Measurements from ENCODE around the gene CATSPERB.

Gene CATSPERB

GRCh38 chr14:91732859-91733477 lies 1.1 kb upstream of the CATSPERB start:
- no peak for TF ChIP-seq CTCF (IDR thresholded peaks at IDR 0.05; ENCODE audit: borderline replicate concordance, insufficient read depth, low read depth, low read length)
- H3K4me3 ChIP-seq (ENCODE audit: low read depth, low read length) = no peak overlapping the region

GRCh38 chr14:91732439-91732838 lies 553 bp upstream of the CATSPERB start:
- TF ChIP-seq CTCF (IDR thresholded peaks at IDR 0.05; ENCODE audit: borderline replicate concordance, insufficient read depth, low read depth, low read length) = no peak
- no peak overlapping the region for H3K4me3 ChIP-seq (ENCODE audit: low read depth, low read length)

- no peak for TF ChIP-seq CTCF (IDR thresholded peaks at IDR 0.05; ENCODE audit: borderline replicate concordance, insufficient read depth, low read depth, low read length)
Observed at GRCh38 chr14:91731018-91731417, 868 bp downstream of the CATSPERB start.

GRCh38 chr14:91729756-91730155 lies 2.1 kb downstream of the CATSPERB start:
- H3K4me3 ChIP-seq (ENCODE audit: low read depth, low read length) = no peak overlapping the region
- TF ChIP-seq CTCF (IDR thresholded peaks at IDR 0.05; ENCODE audit: borderline replicate concordance, insufficient read depth, low read depth, low read length) = no peak

More at GRCh38 chr14:91731018-91731417, 868 bp downstream of the CATSPERB start:
- no peak overlapping the region for H3K4me3 ChIP-seq (ENCODE audit: low read depth, low read length)

- no peak overlapping the region for H3K4me3 ChIP-seq (ENCODE audit: low read depth, low read length)
- no peak for TF ChIP-seq CTCF (IDR thresholded peaks at IDR 0.05; ENCODE audit: borderline replicate concordance, insufficient read depth, low read depth, low read length)
Observed at GRCh38 chr14:91728616-91729183, 3.2 kb downstream of the CATSPERB start.

GRCh38 chr14:91727121-91727520 lies 4.8 kb downstream of the CATSPERB start:
- no peak overlapping the region for H3K4me3 ChIP-seq (ENCODE audit: low read depth, low read length)
- no peak for TF ChIP-seq CTCF (IDR thresholded peaks at IDR 0.05; ENCODE audit: borderline replicate concordance, insufficient read depth, low read depth, low read length)

- no peak for TF ChIP-seq CTCF (IDR thresholded peaks at IDR 0.05; ENCODE audit: borderline replicate concordance, insufficient read depth, low read depth, low read length)
Observed at GRCh38 chr14:91723501-91723900, 8.4 kb downstream of the CATSPERB start.

More at GRCh38 chr14:91723501-91723900, 8.4 kb downstream of the CATSPERB start:
- H3K4me3 ChIP-seq (ENCODE audit: low read depth, low read length) = no peak overlapping the region
